ENCODE data around the gene HNRNPLL. TPM values are rescaled to one million over a fixed set of nuclear protein-coding genes. Genes with fewer than 3 reads are reported as not detected.
A peak's percentile ranks its signal among the peaks of the same experiment; 100 is the strongest.

HNRNPLL gene
- total and polyA plus RNA-seq, 2 of the 13 experiments (the other 11 are each of a cell fraction or from before 2014, with no cell fraction given), result 49.4 to 103 TPM

DNA sequence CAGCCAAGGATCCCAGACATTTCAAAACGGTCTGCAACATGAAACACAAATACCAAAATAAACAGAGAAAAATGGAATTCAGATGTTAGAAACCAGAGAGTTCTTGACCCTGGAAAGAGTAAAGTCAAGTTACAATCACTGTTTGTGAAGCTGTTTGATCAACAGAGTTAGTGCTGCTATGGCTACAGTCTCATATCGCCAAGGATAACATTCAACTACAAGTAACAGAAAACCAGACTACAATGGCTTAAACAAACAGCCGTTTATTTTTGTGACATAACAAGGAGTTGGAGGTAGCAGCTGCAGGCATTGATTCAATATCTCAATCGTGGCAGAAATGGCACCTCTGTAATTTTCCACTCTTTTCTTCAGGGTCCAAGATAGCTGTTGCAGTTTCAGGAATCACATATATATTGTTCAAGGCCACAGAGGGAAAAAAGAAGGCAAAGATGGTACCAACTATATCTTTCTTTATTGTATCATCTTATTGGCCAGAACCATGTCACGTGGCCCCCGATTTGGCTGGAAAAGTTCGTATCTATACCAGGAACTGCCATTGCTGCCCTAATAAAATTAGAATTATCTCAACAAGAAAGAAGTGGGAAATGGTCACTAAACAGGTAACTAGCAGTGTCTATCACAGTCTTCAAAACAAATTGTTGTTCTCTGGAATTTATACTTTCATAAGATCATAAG is 17.7 kb upstream of the HNRNPLL start (continued):
- TF ChIP-seq ZNF556 (CRISPR knock-in tag; IDR thresholded peaks at IDR 0.05; ENCODE audit: borderline replicate concordance), result no peak
- TF ChIP-seq BORCS8-MEF2B (CRISPR knock-in tag; IDR thresholded peaks at IDR 0.05), result no peak
- TF ChIP-seq ZFYVE20 (CRISPR knock-in tag; IDR thresholded peaks at IDR 0.05; ENCODE audit: borderline replicate concordance, low read depth), result no peak
- TF ChIP-seq ASH2L (IDR thresholded peaks at IDR 0.05; ENCODE audit: insufficient read length, low read depth, low read length), result peak; percentile 35
- TF ChIP-seq SMARCE1 (IDR thresholded peaks at IDR 0.05; ENCODE audit: borderline replicate concordance), result no peak
- TF ChIP-seq, protein P1, sequence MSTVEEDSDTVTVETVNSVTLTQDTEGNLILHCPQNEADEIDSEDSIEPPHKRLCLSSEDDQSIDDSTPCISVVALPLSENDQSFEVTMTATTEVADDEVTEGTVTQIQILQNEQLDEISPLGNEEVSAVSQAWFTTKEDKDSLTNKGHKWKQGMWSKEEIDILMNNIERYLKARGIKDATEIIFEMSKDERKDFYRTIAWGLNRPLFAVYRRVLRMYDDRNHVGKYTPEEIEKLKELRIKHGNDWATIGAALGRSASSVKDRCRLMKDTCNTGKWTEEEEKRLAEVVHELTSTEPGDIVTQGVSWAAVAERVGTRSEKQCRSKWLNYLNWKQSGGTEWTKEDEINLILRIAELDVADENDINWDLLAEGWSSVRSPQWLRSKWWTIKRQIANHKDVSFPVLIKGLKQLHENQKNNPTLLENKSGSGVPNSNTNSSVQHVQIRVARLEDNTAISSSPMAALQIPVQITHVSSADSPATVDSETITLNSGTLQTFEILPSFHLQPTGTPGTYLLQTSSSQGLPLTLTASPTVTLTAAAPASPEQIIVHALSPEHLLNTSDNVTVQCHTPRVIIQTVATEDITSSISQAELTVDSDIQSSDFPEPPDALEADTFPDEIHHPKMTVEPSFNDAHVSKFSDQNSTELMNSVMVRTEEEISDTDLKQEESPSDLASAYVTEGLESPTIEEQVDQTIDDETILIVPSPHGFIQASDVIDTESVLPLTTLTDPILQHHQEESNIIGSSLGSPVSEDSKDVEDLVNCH (CRISPR knock-in tag; IDR thresholded peaks at IDR 0.05), result no peak
- no peak for TF ChIP-seq JUND (CRISPR knock-in tag; IDR thresholded peaks at IDR 0.05)
- no peak for TF ChIP-seq ZNF788 (CRISPR knock-in tag; IDR thresholded peaks at IDR 0.05; ENCODE audit: borderline replicate concordance)
- TF ChIP-seq ARNTL (CRISPR knock-in tag; IDR thresholded peaks at IDR 0.05), result no peak
- 0 out of 2 replicates have a peak, but pooled peaks have one; percentile 9 for TF ChIP-seq GATAD2A (CRISPR knock-in tag; IDR thresholded peaks at IDR 0.05)
- no peak for TF ChIP-seq ZNF850 (CRISPR knock-in tag; conservative IDR thresholded peaks at IDR 0.05)
- TF ChIP-seq ZNF766 (CRISPR knock-in tag; IDR thresholded peaks at IDR 0.05; ENCODE audit: borderline replicate concordance), result no peak
- no peak for TF ChIP-seq ZNF20 (CRISPR knock-in tag; IDR thresholded peaks at IDR 0.05)
- peak; percentile 95 for TF ChIP-seq SKI (IDR thresholded peaks at IDR 0.05; ENCODE audit: partially characterized antibody)
- TF ChIP-seq EP300 (IDR thresholded peaks at IDR 0.05; ENCODE audit: low read depth in 2 of 2, low read length in 2 of 2), result peak; percentile 81 to 96; a peak in 3 of 4 replicates
- 0 out of 2 replicates have a peak, but pooled peaks have one; percentile 24 for TF ChIP-seq EP300 (CRISPR knock-in tag; IDR thresholded peaks at IDR 0.05; ENCODE audit: borderline replicate concordance)
- TF ChIP-seq ZNF670 (CRISPR knock-in tag; IDR thresholded peaks at IDR 0.05; ENCODE audit: borderline replicate concordance), result no peak
- no peak for TF ChIP-seq PAWR (CRISPR knock-in tag; IDR thresholded peaks at IDR 0.05; ENCODE audit: borderline replicate concordance)
- TF ChIP-seq ZNF264 (CRISPR knock-in tag; IDR thresholded peaks at IDR 0.05), result no peak
- no peak for TF ChIP-seq KLF15 (CRISPR knock-in tag; IDR thresholded peaks at IDR 0.05; ENCODE audit: borderline replicate concordance)
- no peak for TF ChIP-seq GTF2F1 (IDR thresholded peaks at IDR 0.05; ENCODE audit: low read length)
- no peak for TF ChIP-seq MYC (CRISPR knock-in tag; IDR thresholded peaks at IDR 0.05; ENCODE audit: borderline replicate concordance)
- no peak for TF ChIP-seq TCF7 (IDR thresholded peaks at IDR 0.05; ENCODE audit: low read depth)
- TF ChIP-seq, protein P2, sequence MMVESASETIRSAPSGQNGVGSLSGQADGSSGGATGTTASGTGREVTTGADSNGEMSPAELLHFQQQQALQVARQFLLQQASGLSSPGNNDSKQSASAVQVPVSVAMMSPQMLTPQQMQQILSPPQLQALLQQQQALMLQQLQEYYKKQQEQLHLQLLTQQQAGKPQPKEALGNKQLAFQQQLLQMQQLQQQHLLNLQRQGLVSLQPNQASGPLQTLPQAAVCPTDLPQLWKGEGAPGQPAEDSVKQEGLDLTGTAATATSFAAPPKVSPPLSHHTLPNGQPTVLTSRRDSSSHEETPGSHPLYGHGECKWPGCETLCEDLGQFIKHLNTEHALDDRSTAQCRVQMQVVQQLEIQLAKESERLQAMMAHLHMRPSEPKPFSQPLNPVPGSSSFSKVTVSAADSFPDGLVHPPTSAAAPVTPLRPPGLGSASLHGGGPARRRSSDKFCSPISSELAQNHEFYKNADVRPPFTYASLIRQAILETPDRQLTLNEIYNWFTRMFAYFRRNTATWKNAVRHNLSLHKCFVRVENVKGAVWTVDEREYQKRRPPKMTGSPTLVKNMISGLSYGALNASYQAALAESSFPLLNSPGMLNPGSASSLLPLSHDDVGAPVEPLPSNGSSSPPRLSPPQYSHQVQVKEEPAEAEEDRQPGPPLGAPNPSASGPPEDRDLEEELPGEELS (CRISPR knock-in tag; IDR thresholded peaks at IDR 0.05), result peak; percentile 23; the same call in 1 of the 2 replicates
- TF ChIP-seq NFATC3 (CRISPR knock-in tag; IDR thresholded peaks at IDR 0.05), result no peak
- no peak for TF ChIP-seq RBM39 (IDR thresholded peaks at IDR 0.05; ENCODE audit: low read depth, low read length, poor library complexity, severe bottlenecking)
- TF ChIP-seq ZNF224 (CRISPR knock-in tag; IDR thresholded peaks at IDR 0.05), result no peak
